ENCODE measurements around the gene EPHB2.

Gene EPHB2

GRCh38 chr1:22741118-22741517, 30.5 kb downstream of the EPHB2 start:
- peaks cover 4% of the 10 kb centered on the region for H3K27me3 Mint-ChIP-seq (ENCODE audit: low read depth)
- H3K4me1 Mint-ChIP-seq (ENCODE audit: low read depth), result no peaks in the 10 kb centered on the region
- no peak overlapping the region for H3K4me3 Mint-ChIP-seq
- no peak for DNase-seq (ENCODE audit: low spot score)
- no peaks in the 10 kb centered on the region for H3K36me3 Mint-ChIP-seq (ENCODE audit: low read depth)
- H3K27ac Mint-ChIP-seq, result no peak overlapping the region
- H3K9me3 Mint-ChIP-seq, result no peaks in the 10 kb centered on the region

- Mint-ChIP-seq H3K36me3 (ENCODE audit: low read depth) (no peaks in the 10 kb centered on the region), H3K9me3 (no peaks in the 10 kb centered on the region), H3K27me3 (ENCODE audit: low read depth) (peaks cover 4% of the 10 kb centered on the region), H3K4me1 (ENCODE audit: low read depth) (no peaks in the 10 kb centered on the region), H3K4me3 (no peak overlapping the region), H3K27ac (no peak overlapping the region)
- DNase-seq (ENCODE audit: low spot score), result no peak
Measured at GRCh38 chr1:22745669-22746585, 35.3 kb downstream of the EPHB2 start.

GRCh38 chr1:22747021-22747734, 36.5 kb downstream of the EPHB2 start:
- Mint-ChIP-seq H3K4me1 (ENCODE audit: low read depth) (no peaks in the 10 kb centered on the region), H3K27me3 (ENCODE audit: low read depth) (no peaks in the 10 kb centered on the region), H3K27ac (no peak overlapping the region), H3K4me3 (no peak overlapping the region), H3K36me3 (ENCODE audit: low read depth) (no peaks in the 10 kb centered on the region), H3K9me3 (no peaks in the 10 kb centered on the region)
- DNase-seq (ENCODE audit: low spot score), result no peak

- no peaks in the 10 kb centered on the region for H3K36me3 Mint-ChIP-seq (ENCODE audit: low read depth)
- no peaks in the 10 kb centered on the region for H3K9me3 Mint-ChIP-seq
- H3K27ac Mint-ChIP-seq, result no peak overlapping the region
- DNase-seq (ENCODE audit: low spot score), result no peak
- H3K4me1 Mint-ChIP-seq (ENCODE audit: low read depth), result no peaks in the 10 kb centered on the region
- H3K27me3 Mint-ChIP-seq (ENCODE audit: low read depth), result no peaks in the 10 kb centered on the region
- H3K4me3 Mint-ChIP-seq, result no peak overlapping the region
Measured at GRCh38 chr1:22747735-22748073, 37.1 kb downstream of the EPHB2 start.

- DNase-seq (ENCODE audit: low spot score), result no peak
- no peak overlapping the region for H3K27ac Mint-ChIP-seq
- no peak overlapping the region for H3K4me3 Mint-ChIP-seq
- H3K4me1 Mint-ChIP-seq (ENCODE audit: low read depth), result no peaks in the 10 kb centered on the region
- no peaks in the 10 kb centered on the region for H3K27me3 Mint-ChIP-seq (ENCODE audit: low read depth)
- H3K36me3 Mint-ChIP-seq (ENCODE audit: low read depth), result no peaks in the 10 kb centered on the region
- no peaks in the 10 kb centered on the region for H3K9me3 Mint-ChIP-seq
Measured at GRCh38 chr1:22749503-22749902, 38.9 kb downstream of the EPHB2 start.

- no peaks in the 10 kb centered on the region for H3K9me3 Mint-ChIP-seq
- no peak overlapping the region for H3K27ac Mint-ChIP-seq
- no peaks in the 10 kb centered on the region for H3K4me1 Mint-ChIP-seq (ENCODE audit: low read depth)
- no peaks in the 10 kb centered on the region for H3K27me3 Mint-ChIP-seq (ENCODE audit: low read depth)
- no peak for DNase-seq (ENCODE audit: low spot score)
- H3K4me3 Mint-ChIP-seq, result no peak overlapping the region
- no peaks in the 10 kb centered on the region for H3K36me3 Mint-ChIP-seq (ENCODE audit: low read depth)
Measured at GRCh38 chr1:22749919-22750684, 39.5 kb downstream of the EPHB2 start.

- Mint-ChIP-seq H3K27me3 (ENCODE audit: low read depth) (no peaks in the 10 kb centered on the region), H3K36me3 (ENCODE audit: low read depth) (no peaks in the 10 kb centered on the region), H3K27ac (no peak overlapping the region), H3K4me1 (ENCODE audit: low read depth) (no peaks in the 10 kb centered on the region), H3K4me3 (no peak overlapping the region), H3K9me3 (no peaks in the 10 kb centered on the region)
- DNase-seq (ENCODE audit: low spot score), result no peak
Measured at GRCh38 chr1:22750685-22751051, 40.0 kb downstream of the EPHB2 start.

- no peaks in the 10 kb centered on the region for H3K9me3 Mint-ChIP-seq
- no peaks in the 10 kb centered on the region for H3K4me1 Mint-ChIP-seq (ENCODE audit: low read depth)
- no peak overlapping the region for H3K4me3 Mint-ChIP-seq
- no peak overlapping the region for H3K27ac Mint-ChIP-seq
- no peaks in the 10 kb centered on the region for H3K36me3 Mint-ChIP-seq (ENCODE audit: low read depth)
- DNase-seq (ENCODE audit: low spot score), result no peak
- H3K27me3 Mint-ChIP-seq (ENCODE audit: low read depth), result no peaks in the 10 kb centered on the region
Measured at GRCh38 chr1:22751124-22751531, 40.5 kb downstream of the EPHB2 start.

- no peaks in the 10 kb centered on the region for H3K36me3 Mint-ChIP-seq (ENCODE audit: low read depth)
- no peak for DNase-seq (ENCODE audit: low spot score)
- H3K27me3 Mint-ChIP-seq (ENCODE audit: low read depth), result no peaks in the 10 kb centered on the region
- no peaks in the 10 kb centered on the region for H3K4me1 Mint-ChIP-seq (ENCODE audit: low read depth)
- no peak overlapping the region for H3K27ac Mint-ChIP-seq
- no peaks in the 10 kb centered on the region for H3K9me3 Mint-ChIP-seq
- no peak overlapping the region for H3K4me3 Mint-ChIP-seq
Measured at GRCh38 chr1:22752339-22752738, 41.7 kb downstream of the EPHB2 start.

GRCh38 chr1:22753481-22753971, 42.9 kb downstream of the EPHB2 start:
- Mint-ChIP-seq H3K36me3 (ENCODE audit: low read depth) (no peaks in the 10 kb centered on the region), H3K4me1 (ENCODE audit: low read depth) (no peaks in the 10 kb centered on the region), H3K9me3 (no peaks in the 10 kb centered on the region), H3K27me3 (ENCODE audit: low read depth) (no peaks in the 10 kb centered on the region), H3K4me3 (no peak overlapping the region), H3K27ac (no peak overlapping the region)
- no peak for DNase-seq (ENCODE audit: low spot score)

- no peak for DNase-seq (ENCODE audit: low spot score)
- Mint-ChIP-seq H3K27me3 (ENCODE audit: low read depth) (no peaks in the 10 kb centered on the region), H3K36me3 (ENCODE audit: low read depth) (no peaks in the 10 kb centered on the region), H3K9me3 (no peaks in the 10 kb centered on the region), H3K4me1 (ENCODE audit: low read depth) (no peaks in the 10 kb centered on the region), H3K4me3 (no peak overlapping the region), H3K27ac (no peak overlapping the region)
Measured at GRCh38 chr1:22754106-22754768, 43.6 kb downstream of the EPHB2 start.

- Mint-ChIP-seq H3K9me3 (no peaks in the 10 kb centered on the region), H3K27me3 (ENCODE audit: low read depth) (no peaks in the 10 kb centered on the region), H3K4me3 (no peak overlapping the region), H3K4me1 (ENCODE audit: low read depth) (no peaks in the 10 kb centered on the region), H3K27ac (no peak overlapping the region), H3K36me3 (ENCODE audit: low read depth) (no peaks in the 10 kb centered on the region)
- no peak for DNase-seq (ENCODE audit: low spot score)
Measured at GRCh38 chr1:22754824-22755223, 44.2 kb downstream of the EPHB2 start.

GRCh38 chr1:22755641-22756040, 45.0 kb downstream of the EPHB2 start:
- Mint-ChIP-seq H3K27ac (no peak overlapping the region), H3K4me3 (no peak overlapping the region), H3K36me3 (ENCODE audit: low read depth) (no peaks in the 10 kb centered on the region), H3K27me3 (ENCODE audit: low read depth) (no peaks in the 10 kb centered on the region), H3K4me1 (ENCODE audit: low read depth) (no peaks in the 10 kb centered on the region), H3K9me3 (no peaks in the 10 kb centered on the region)
- DNase-seq (ENCODE audit: low spot score), result no peak

Data from T-helper 2 cell treated with Interferon-gamma antibody and Interleukin-4, amounts not matched to agents 5 μg/mL and 100 μg/mL, for 36 hours (primary cell).